Amniotic stem cell (primary cell): ENCODE results near the gene CYP4V2.

Experiments used
- DNase-seq: peaks from one replicate; lab custom pipeline; 2025; lab: John Stamatoyannopoulos, UW

CYP4V2 gene

DNA sequence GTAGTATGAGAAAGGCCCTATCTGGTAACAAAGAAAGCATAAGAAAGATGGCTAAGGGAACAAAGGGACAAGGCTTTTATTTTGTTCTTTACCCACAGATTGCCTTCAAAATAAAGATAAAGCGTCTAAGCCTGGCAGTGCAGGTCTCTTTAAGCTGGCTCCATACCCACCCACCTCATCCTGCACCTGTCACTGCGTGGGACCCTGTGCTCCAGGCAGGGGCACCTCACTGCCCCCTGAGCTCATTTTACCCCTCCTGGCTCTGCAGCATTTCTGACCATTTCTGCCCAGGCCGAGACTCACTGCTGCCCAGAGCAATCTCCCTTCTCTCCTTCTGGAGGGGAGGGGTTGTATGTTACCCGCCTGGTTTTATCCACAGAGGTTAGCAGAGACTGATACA lies 1.7 kb upstream of the CYP4V2 start:
- DNase-seq = no peak

DNA sequence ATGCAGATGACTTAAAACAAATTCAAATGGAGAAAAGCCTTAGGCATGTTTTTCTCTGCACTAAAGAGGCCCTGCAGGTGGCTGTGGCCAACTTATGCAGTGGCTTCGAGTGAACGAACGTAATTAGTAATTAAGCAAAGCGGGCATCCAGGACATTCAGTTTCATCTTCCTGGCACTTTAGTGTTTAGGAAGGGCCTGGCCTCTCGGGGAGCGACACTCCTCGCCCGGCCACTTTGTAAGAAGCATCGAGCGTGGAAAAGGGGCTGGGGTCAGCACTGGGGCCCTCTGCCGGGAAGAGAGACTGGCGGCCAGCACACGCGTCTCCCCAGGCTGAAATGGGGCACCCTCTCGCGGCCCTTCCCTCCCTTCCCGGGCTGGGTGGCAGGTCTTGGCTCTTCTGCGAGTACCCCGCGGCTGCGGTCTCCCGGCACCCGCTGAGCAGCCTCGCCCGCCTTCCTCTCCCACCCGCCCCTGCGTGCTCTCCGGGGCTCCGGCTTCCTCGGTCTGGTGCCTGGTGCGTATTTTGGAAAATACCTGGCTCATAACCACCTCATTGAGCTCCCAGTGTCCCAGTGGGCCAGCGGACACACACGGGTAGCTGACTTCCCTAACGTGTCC lies 677 bp upstream of the CYP4V2 start:
- DNase-seq = peak; percentile 26

DNA sequence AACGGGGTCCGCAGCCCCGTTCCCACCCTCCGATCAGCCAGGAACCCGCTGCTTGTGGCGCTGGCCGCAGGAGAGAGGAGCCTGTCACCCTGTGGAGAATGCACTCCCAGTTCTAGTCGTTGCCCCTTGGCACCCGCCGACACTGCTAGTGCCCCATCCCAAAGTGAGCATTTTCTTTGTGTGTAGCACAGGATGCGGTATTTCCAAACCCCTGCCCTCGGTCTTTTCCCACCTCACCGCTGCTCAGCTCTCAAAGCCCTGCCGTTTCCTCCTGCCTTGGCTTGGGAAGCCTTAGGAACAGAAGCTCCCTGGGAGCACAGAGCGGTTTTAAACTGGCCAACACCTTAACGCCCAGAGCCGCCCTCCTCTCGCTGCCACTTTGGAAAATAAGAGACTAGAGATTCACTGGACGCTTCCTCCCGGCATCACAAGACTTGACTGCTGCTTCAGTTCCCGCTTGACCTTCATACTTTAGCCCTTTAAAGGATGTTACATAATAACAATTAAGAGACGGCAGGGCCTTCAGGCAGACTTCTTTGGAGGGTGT lies 772 bp downstream of the CYP4V2 start:
- peak; percentile 4 for DNase-seq

DNA sequence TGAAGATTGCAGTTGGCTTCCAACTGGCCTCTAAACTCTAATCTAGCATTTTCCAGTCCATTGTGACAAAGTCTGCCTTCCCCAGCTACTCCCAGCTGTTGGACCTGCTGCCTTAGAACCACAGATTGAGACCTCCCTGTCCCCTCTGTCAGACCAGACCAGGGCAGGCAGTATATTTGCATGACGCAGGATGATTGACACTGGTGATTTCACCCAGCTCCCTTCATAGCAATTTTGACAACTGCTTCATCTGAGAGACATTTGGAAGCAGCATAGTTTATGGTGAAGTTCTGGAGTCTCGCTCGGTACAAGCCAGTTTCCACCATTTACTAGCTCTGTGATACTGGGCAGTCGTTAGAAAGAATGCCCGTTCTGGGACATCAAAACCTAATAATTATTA lies 2.5 kb downstream of the CYP4V2 start:
- DNase-seq = no peak

DNA sequence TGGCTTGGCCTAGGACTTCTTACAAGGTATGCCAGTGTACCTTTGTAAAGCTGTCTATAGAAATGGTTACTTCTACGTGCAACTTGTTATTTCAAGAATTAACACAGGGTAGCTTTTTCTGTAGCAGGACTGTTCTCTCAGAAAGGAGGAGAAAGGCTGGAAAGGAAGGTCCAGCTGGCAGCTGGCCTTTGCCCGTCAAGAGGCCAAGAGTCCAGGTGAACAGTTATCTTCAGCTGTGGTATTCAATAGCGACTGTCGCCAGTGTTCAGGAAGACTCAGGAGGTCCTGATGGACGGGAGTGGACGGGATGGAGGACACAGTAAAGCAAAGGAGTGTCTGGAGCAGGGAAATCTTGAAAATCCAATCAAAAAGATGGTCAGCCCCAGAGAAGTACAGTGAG lies 4.7 kb downstream of the CYP4V2 start:
- DNase-seq = no peak

DNA sequence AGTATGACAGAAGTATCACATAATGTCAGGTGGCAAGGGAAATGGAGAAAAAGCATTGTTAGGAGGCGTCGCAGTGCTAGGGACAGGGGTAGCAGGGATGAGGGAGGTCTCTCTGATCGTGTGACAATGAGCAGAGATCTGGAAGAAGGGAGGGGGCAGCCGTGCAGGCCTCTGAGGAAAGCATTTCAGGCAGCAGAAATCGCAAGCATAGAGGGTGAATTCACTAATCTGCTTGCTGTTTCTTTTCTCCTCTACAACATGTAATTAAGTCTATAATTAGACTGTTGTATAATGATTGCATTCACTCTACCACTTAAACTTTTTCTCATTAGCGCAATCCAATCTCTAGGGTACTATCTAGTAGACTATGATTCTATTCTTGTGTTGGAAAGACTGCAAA lies 9.1 kb downstream of the CYP4V2 start:
- DNase-seq = no peak

DNA sequence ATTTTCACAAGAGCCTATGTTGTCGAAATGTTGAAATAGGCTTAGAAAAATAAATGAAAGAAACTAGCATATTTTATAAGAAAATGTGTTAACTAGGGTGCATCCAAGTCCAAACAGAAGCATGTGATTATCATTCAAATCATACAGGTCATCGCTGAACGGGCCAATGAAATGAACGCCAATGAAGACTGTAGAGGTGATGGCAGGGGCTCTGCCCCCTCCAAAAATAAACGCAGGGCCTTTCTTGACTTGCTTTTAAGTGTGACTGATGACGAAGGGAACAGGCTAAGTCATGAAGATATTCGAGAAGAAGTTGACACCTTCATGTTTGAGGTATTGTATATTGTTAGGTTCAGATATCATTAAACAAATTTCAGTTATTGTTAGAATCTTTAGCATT lies 9.6 kb downstream of the CYP4V2 start:
- no peak for DNase-seq

DNA sequence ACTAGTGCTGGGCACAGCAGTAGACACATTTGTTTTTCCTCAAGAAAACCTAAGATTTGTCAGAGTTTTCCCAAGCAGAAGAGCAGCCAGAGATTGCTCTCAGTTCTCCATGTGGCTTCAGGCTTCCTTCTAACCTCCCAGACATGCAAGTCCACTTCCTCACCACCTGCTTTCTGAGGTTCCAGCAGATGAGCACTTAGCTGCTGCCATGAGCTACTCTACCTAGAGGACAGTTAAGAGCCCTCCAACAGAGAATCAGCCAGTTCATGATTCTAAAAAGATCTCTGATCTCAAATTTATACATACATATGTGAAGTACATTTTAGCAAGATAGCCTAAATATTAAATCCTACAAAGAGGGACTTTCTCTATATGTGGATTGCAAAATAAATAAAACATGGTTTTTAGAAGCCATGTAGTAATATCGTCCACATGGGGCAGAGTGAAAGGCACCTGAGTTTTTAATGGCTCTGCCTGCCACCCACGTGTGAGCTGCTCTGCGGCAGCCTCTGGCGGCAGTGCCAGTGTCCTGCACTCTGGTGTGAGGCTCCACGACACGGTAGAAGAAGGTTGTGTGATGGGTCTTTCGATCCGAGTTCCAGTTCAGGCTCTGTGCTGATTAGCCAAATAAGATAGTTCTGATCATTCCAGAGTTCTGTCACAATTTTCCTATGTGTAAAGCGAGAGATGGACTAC lies 10.3 kb downstream of the CYP4V2 start:
- no peak for DNase-seq

DNA sequence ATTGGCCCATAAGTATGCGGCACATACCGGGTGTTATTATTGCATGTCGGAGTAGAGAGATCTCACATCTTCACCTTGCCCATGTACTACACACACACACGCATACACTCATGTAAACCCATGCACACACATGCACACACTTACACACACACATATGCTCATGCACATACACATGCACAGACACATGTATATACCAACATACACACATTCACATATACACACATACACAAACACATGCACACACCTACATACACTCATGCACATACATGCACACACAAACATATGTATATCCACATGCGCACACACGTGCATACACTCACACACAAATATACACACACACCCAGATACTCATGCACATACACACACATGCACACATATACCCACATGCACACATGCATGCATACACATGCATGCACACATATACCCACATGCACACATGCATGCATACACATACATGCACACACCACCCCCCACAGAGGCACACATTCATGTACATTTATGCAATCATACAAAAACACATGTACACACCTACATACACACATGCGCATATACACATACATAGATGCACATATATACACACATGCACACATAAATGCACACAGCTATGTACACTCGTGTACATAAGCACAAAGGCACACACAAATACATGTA lies 11.2 kb downstream of the CYP4V2 start:
- DNase-seq = no peak

DNA sequence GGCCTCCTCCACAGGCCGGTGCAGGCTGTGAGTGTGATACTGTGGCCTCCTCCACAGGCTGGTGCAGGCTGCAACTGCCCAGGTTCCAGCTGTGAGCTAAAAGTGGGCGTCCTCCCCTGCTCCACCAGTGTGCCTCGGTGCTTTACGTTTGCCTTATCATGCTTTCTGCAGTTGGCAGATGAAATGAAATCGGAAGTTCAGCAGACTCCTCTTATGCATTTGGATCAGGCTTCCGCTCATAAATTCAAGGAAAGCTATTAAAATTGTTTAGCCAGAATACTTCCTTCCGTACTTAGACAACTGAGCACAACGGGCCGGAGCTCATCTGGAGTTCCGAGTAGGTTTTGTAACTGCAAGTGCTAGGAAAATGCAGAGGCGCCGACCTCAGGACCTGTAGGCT lies 12.0 kb downstream of the CYP4V2 start:
- no peak for DNase-seq

DNA sequence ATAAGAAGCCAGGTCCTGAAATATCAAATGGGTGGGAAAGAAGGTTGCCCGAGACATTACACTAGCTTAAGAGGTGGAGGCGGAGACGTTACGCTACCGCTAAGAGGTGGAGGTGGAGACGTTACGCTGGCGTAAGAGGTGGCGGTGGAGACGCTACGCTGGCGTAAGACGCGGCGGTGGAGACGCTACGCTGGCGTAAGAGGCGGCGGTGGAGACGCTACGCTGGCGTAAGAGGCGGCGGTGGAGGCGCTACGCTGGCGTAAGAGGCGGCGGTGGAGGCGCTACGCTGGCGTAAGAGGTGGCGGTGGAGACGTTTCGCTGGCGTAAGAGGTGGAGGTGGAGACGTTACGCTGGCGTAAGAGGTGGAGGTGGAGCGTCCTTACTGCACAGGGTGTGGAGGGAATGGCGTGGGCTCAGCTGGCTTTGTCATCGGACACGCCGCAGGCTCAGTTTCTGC lies 12.8 kb downstream of the CYP4V2 start:
- no peak for DNase-seq

DNA sequence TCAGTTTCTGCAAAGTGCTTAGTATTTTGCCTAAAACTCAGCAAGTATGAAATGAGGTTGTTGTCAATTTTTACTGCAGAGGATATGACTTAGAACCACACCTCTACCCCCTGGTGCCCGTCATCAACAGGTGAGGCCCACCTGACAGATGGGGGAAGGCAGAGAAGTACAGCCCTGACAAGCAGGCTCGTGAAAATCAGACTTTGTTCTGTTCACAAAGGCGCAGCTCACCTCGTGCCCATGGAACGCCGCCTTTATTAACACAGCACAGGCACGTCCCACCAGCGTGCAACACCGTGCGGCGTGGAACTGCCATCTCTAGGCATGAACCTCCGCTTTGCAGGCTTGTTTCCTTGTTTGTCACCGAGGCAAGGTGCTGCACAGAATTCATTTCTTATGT lies 13.3 kb downstream of the CYP4V2 start:
- no peak for DNase-seq

DNA sequence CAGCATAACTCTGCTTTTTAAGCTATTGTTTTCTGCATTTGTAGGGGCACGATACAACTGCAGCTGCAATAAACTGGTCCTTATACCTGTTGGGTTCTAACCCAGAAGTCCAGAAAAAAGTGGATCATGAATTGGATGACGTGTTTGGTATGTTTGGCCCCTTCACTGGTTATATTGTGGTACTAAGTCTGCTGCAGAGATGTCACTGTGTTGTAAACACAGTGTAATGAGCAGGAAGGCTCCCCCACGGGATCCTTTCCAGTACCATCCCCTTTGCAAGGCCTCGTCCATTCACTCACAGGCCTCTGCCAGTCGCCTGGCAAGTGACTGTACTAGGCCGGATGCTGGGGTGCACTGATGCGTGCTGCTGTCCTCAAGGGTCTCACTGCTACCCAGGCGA lies 13.8 kb downstream of the CYP4V2 start:
- DNase-seq = no peak

DNA sequence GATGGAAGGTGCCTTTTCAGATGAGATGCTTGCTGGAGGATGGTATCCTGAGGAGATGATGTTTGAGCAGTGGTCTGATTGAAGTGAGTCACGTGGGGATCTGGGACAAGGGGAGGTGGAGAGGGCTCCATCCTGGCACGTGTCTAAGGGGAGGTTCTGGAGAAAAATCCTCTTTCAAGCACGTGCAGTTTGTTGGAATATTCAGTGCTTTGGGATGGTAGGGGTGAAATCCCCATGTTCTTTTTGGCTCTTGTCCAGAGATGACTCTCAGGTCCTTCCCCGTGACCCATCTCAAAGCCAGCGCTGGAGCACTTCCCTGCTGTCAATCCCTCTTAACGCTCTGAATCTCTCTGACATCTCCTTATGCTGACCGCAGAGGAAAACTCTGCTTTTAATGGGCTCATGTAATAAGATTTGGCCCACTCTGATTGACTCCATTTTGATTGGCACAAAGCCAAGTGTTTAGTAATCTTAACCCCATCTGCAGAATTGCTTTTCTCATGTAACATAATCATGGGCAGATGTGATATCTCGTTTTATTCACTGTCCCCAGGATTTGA lies 25.2 kb downstream of the CYP4V2 start:
- DNase-seq = no peak

DNA sequence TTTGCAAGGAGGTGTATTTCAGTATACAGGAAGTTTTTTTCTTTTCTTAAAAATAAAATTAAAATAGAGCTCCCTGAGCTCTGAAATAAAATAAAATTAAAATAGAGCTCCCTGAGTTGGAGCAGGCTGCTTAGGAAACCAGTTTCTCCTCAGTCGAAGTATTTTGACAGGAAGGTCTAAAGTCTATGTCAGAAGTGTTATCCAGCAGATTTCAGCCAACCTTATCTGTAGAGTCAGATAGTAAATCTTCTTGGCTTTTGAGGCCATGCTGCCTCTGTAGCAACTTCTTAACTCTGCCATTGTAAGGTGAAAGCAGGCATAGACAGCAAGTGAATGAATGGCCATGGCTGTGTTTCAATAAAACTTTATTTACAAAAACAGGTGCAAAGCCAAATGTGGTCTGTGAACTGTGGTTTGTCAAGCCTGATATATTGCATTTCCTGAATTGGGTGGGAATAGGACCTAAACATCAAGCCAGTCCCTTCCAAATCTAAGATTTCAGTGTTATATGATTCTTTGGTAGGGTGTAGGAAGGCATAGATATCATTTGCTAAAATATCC lies 26.4 kb downstream of the CYP4V2 start:
- DNase-seq = no peak

DNA sequence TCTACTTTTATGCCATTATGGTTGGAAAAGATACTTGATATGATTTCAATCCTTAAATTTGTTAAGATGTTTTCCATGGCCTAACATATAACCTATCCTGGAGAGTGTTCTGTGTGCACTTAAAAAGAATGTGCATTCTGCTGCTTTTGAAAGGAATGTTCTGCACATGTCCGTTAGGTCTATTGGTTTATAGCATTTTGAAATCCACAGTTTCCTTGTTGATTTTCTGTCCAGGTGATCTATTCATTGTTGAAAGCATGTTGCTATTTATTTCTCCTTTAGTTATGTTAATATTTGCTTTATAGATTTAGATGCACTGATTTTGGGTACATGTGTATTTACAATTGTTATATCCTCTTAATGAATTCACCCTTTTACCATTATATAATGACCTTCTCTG lies 30.3 kb downstream of the CYP4V2 start:
- DNase-seq = no peak

DNA sequence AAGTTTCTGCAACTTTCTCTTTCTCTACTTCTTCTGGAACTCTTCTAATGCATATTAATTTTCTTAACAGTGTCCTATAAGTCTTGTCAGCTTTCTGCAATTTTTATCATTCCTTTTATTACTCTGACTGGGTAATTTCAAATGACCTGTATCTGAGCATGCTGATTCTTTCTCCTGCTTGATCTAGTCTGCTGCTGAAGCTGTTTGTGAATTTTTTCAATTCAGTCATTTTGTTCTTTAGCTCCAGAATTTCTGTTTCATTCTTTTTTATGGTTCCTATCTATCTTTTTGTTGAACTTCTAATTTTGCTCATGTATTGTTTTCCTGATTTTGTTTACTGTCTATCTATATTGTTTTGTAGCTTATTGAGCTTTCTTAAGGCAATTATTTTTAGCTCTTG lies 34.5 kb downstream of the CYP4V2 start:
- no peak for DNase-seq

DNA sequence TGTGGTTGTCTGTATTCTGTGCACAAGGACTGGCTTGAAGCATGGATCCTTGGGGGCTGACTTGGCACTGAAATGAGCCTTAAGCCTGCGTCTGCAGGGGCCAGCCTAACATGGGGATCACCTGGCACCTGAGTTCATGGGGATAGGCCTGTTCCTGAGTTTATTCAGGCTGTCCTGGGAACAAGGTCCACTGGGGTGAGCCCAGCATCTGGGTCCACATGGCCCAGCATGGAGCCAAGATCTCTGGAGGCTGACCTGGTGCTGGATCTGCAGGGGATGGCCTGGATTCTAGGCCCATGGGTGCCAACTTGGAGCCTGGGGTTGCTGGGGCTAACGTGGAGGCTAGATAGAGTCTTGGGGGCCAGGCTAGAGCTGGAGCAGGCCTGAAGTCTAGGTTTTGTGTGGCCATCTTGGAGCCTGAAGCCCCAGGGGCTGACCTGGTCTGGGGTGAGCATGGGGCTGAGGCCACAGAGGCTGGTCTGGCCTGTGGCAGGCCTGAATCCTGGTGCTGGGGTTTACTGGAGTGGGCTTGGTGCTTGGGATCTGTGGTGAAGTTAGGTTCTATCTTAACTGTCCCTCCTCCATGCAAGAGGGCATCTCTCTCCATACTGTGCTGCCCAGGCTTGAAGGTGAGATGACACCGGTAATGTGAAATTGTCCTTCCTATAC lies 35.3 kb downstream of the CYP4V2 start:
- DNase-seq = no peak

DNA sequence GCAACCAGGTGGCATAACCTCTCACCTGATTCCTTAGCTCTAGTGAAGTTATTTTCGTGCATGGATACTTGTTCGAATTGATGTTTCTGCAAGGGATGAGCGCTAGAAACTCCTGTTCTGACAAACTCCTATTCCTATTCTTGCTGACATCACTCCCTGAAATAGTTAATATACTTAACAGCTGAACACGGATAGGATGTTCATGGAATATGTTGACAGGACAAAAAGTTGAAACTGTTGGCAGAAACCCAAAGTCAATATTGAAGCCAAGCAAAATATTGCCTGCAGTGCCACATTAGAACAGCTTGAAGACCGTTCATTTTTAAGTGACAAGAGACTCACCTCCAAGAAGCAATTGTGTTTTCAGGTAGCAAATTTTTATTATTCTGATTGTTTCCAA lies 35.9 kb downstream of the CYP4V2 start, which contains the start of gene KLKB1:
KLKB1 (plus strand) TSS at position 287 of the 400 bp plus-strand sequence. CDS start 689 bp downstream, outside the sequence.
- DNase-seq = no peak

DNA sequence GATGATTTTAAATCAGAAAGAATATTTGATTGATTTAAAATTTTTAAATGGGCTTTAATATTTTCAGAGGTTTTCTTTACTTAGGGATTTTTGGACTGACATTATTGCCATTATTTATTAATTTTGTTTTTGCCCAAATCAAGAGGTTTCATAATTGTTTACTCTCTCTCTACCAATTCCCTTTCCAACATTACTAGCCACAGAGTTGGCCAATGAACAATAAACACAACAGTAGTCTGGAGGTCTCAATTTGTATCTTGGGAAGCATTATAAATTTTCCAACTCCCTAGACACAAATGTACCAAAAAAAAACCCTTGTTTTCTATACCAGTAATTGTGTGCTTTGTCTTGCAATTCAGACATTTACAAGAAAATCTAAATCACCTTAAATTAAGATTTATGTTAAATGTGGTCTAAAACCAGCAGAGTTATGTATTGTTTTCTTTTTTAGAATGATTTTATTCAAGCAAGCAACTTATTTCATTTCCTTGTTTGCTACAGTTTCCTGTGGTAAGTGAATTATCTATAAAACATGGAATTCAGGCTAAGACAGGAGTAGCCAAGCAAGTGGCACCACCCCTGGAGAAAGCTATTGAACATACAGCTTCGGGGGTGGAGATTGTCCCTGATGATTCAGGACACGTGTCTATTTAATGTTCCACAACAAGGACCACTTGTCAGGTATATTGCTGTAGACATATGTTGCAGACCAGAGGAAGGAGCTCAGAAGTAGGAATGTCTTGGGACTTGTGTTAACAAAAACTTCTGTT lies 36.6 kb downstream of the CYP4V2 start:
- DNase-seq = no peak

DNA sequence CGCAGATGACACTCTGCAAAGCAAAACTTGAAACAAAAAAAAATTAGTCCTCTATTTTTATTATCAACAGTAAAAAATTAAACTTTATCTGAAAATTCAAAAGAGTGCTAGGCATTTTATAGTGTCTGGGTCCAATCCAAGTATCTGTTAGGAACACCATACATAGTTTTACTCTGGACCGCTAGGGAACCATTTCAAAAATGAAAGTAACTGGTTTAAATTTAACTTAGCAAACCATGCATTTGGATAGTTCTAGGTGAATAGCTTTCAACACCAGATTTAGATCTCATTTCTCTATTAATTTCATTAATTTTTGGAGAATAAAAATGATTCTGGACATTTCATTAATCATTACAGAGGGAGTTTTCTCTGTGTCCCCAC lies 37.1 kb downstream of the CYP4V2 start:
- no peak for DNase-seq
